BJ (cell line): ENCODE measurements around the gene SRGAP3. TPM values are rescaled to one million over a fixed set of nuclear protein-coding genes. Genes with fewer than 3 reads are reported as not detected.

Experiments used
- CTCF ChIA-PET: fragments of 350-600 bp; formaldehyde crosslinking; extraction: SDS; loops from one replicate; lab custom pipeline; 2021; ENCODE audit warnings: antibody characterized with exemption, inconsistent platforms; lab: Yijun Ruan, JAX
- POLR2A ChIA-PET: fragments of 300-600 bp; sonication (Branson Sonifier 250); formaldehyde crosslinking; extraction: SDS; loops from one replicate; lab custom pipeline; 2021; ENCODE audit warnings: antibody characterized with exemption; lab: Charles Lee
- DNase-seq: peaks from one replicate; pipeline ENCODE4 v3.0.0-alpha.2; 2011; ENCODE audit warnings: low read depth
- H3K27me3 ChIP-seq: 2 replicates; pipeline ENCODE4 v1.6.0; 2011; ENCODE audit warnings: low read length; ENCODE audit not compliant: control insufficient read depth, insufficient read depth
- H3K36me3 ChIP-seq: 2 replicates; pipeline ENCODE4 v1.5.1; 2011; ENCODE audit warnings: low read length; ENCODE audit not compliant: control insufficient read depth, insufficient read depth
- H3K4me3 ChIP-seq: 2 replicates; pipeline ENCODE4 v1.5.1; 2011; ENCODE audit warnings: low read depth, mild to moderate bottlenecking, control low read depth, low read length
- polyA plus RNA-seq: library from polyadenylated mRNA; depleted of rRNA; stranded (reverse); fragments of >200 nt; gene quantifications from 2 replicates; pipeline ENCODE4 v1.2.3, GENCODE V29; 2011
- TF ChIP-seq, protein P1 (sequence below): IDR thresholded peaks from 2 replicates; pipeline ENCODE4 v1.5.1; 2011; ENCODE audit warnings: low read depth, mild to moderate bottlenecking, control low read depth, inconsistent platforms, low read length, moderate library complexity; ENCODE audit not compliant: insufficient read depth

The SRGAP3 gene
- polyA plus RNA-seq, 1 experiment = 0.75 TPM

DNA sequence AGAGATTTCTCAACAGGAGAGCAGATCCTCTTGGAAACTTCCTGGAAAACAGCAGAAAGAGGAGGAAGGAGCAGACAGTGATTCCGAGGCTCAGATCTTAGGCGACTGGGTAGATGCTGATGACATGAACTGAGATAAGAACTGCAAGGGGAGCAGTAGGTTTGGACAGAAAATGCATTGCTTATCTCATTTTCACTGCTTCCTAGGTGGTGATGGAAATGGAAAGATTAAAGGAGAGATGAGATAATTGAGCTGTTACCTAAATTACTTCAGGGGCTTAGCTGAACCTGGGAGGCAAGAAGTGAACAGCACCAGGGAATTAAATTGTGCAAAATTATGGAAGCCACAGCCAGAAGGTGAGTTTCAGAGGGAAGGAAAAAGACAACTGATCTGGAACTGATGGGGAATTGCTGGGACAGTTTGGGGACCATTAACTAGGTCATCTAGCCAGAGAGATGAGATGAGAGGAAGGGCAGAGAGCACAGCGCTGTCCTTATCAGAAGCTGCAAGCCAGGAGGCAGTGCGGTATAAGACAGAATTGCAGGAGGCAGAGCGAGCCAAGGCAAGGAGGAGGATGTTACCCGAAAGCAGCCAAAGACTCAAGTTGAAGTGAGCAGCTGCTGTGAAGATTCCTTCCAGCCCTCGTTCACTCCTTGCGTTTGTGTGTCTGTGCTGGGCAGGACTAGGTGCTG is 140.4 kb downstream of the SRGAP3 start:
- no peak overlapping the region for H3K4me3 ChIP-seq
- TF ChIP-seq, protein P1, sequence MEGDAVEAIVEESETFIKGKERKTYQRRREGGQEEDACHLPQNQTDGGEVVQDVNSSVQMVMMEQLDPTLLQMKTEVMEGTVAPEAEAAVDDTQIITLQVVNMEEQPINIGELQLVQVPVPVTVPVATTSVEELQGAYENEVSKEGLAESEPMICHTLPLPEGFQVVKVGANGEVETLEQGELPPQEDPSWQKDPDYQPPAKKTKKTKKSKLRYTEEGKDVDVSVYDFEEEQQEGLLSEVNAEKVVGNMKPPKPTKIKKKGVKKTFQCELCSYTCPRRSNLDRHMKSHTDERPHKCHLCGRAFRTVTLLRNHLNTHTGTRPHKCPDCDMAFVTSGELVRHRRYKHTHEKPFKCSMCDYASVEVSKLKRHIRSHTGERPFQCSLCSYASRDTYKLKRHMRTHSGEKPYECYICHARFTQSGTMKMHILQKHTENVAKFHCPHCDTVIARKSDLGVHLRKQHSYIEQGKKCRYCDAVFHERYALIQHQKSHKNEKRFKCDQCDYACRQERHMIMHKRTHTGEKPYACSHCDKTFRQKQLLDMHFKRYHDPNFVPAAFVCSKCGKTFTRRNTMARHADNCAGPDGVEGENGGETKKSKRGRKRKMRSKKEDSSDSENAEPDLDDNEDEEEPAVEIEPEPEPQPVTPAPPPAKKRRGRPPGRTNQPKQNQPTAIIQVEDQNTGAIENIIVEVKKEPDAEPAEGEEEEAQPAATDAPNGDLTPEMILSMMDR = no peak
- no peak for DNase-seq
- peaks cover 1% of the 10 kb centered on the region; the same call in 1 of the 2 replicates for H3K27me3 ChIP-seq
- H3K36me3 ChIP-seq = no peaks in the 10 kb centered on the region
- POLR2A ChIA-PET = no interaction called here
- CTCF ChIA-PET = no interaction called here

DNA sequence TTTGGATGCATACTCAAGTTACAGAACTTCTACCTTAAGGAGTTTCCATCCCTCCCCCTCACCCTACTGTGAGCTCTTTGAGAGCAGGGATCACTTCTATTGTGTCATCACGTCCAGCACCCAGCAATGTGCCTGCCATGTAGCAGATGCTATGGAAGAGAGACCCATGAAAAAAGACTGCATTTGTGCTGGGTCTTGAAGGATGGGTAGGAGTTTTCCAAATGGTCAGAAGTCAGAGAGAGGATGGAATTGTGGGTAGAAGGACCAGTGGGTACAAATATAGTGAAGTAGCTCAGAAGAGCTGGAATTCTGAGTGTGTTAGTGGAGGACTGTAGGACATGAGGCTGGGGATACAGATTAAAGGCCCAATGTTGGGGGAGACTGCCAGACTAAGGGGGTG is 141.7 kb downstream of the SRGAP3 start:
- Histone ChIP-seq H3K4me3 (no peak overlapping the region), H3K27me3 (no peaks in the 10 kb centered on the region; the same call in 1 of the 2 replicates), H3K36me3 (no peaks in the 10 kb centered on the region)
- POLR2A ChIA-PET = no interaction called here
- TF ChIP-seq, protein P1 = no peak
- no peak for DNase-seq
- CTCF ChIA-PET = no interaction called here

DNA sequence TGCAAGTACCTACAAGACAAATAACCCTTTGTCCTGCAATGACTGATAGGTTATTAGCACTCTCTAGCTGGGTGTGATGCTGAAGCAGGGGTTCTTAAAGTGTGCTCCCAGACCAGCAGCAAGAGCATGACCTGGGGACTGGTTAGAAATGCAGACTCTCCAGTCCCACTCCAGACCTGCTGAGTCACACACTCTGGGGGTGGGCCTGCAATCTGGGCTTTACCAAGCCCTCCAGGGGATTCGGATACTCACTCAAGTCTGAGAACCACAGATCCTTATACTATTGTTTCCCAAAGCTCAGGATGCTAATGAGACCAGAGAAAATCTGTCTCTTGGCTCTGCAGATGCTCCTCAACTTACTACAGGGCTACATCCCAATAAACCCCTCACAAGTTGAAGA is 144.0 kb downstream of the SRGAP3 start:
- Histone ChIP-seq H3K4me3 (no peak overlapping the region), H3K27me3 (no peaks in the 10 kb centered on the region; the same call in none of the 2 replicates), H3K36me3 (no peaks in the 10 kb centered on the region)
- ChIA-PET POLR2A (no interaction called here), CTCF (no interaction called here)
- TF ChIP-seq, protein P1 = no peak
- DNase-seq = no peak

DNA sequence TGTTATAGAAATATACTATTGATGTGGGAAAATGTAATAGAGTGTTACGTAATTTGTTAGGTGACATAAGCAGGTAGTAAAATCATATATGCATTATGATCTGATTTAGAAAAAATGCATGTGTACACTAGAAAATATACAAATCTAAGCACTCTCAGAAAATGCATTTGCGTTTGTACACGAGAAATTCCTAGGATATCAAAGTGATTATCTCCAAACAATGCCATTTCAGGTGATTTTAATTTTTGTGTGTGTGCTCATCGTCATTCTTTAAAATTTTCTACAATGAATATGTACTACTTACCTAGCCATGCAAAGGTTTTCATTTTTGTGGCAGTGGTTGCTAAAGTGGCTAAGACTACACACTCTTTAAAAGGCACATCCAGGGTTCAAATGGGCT is 145.3 kb downstream of the SRGAP3 start:
- no peak for DNase-seq
- no peaks in the 10 kb centered on the region; the same call in none of the 2 replicates for H3K27me3 ChIP-seq
- POLR2A ChIA-PET = no interaction called here
- CTCF ChIA-PET = no interaction called here
- TF ChIP-seq, protein P1 = no peak
- H3K4me3 ChIP-seq = no peak overlapping the region
- H3K36me3 ChIP-seq = no peaks in the 10 kb centered on the region

DNA sequence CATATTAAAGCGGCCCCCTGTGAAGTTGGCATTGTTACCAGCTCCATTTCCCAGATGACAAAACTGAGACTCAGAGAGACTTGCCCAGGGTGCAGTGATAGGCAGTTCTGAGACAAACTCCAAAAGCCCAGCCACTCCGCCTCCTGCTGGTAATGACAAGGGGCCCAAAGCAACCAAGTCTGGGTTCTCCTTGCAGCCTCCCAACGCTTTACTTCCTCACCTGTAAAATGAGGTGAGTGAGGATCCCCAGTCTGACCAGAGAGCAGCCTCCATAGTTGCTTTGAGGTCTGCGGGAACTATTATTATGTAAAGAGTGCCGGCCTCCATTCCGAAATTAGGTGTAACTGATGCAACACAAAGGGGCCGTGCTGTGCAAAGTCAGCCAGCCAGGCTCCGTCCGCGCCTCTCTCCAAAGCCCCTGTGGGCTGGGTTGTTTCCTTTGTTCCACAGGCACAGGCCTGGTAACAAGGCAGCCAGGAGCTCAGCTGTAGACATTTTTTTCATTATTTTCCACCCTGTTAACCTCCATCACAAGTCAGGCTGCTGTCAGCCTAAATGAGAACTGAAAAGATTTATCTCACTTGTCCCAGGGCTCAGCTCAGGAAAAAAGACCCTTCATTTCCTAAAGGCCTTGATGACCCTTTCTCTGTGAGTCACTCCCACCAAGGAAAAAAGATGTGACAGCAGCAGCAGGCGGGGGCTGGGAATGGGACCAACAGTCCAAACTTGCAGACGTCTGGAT is 147.0 kb downstream of the SRGAP3 start:
- CTCF ChIA-PET = interaction anchor here (0.8 kb wide), 1 partner anchor 200 kb away, joined by 3 read pairs; no protein-coding TSS in a partner anchor
- TF ChIP-seq, protein P1 = no peak
- Histone ChIP-seq H3K4me3 (no peak overlapping the region), H3K27me3 (no peaks in the 10 kb centered on the region; the same call in none of the 2 replicates), H3K36me3 (no peaks in the 10 kb centered on the region)
- DNase-seq = no peak
- POLR2A ChIA-PET = no interaction called here
